Measurements from ENCODE around the gene CDK5RAP1.

The CDK5RAP1 gene

GRCh38 chr20:33349493-33349892, 51.8 kb downstream of the CDK5RAP1 start:
- no peak for TF ChIP-seq CTCF (IDR thresholded peaks at IDR 0.05; ENCODE audit: low read depth, low read length)
- DNase-seq (ENCODE audit: extremely low read depth, low read depth) = no peak

DNA sequence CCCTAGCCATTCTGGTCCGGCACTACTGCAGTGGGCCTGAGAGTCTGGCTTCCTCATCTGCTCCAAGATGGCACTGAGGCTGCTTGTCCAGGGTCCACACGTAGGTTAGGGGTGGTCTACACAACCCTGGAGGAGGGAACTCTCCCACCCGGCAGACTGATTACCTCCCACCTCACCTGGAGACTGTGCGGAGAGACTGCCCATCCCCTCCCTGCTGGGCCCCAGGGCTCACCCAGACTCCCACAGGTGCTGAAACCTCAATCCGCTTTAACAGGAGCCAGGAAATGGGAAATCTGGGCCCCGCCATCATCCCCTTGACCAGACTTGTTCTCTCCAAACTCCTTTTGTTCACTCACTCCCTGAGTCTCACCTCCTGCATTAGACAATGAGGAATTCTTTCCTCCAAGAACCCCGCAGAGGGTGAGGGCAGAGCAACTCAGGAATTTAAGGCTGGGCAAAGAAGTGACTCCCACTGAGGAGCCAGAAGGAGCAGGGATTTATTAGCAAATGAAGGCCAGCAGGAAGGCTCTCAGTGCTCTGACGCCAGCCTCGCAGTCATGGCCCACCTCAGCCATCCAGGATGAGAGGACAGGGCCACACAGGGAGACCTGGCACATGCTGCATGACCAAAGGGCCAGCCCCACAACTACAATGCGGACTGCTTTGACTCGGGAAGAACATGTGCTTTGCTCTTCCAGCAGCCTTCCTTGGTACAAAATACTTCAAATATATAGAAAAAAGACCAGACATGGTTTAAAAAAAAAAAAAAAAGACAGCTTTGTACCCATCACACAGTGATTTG, 53.0 kb downstream of the CDK5RAP1 start:
- no peak for TF ChIP-seq CTCF (IDR thresholded peaks at IDR 0.05; ENCODE audit: low read depth, low read length)
- DNase-seq (ENCODE audit: extremely low read depth, low read depth) = no peak

GRCh38 chr20:33345342-33345741, 56.0 kb downstream of the CDK5RAP1 start:
- TF ChIP-seq CTCF (IDR thresholded peaks at IDR 0.05; ENCODE audit: low read depth, low read length) = no peak
- DNase-seq (ENCODE audit: extremely low read depth, low read depth) = no peak

DNA sequence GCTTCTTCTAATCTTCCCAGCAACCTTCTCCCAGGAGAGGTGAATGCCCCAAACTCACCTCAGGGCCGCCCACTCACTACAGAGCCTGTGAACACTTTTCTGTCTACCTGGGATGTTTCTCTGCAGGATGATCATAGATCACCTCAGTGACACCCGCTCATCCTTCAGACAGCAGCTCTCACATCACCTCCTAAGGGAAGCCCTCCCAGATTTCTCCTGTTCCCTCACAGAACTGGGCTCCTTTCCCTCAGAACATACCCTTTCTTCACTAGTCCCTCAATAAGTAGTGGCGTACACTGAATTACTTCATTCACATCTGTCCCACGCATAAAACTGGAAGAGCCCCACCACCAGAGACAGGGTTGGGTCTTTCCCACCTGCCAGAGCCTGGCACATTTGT, 57.8 kb downstream of the CDK5RAP1 start:
- no peak for DNase-seq (ENCODE audit: extremely low read depth, low read depth)
- TF ChIP-seq CTCF (IDR thresholded peaks at IDR 0.05; ENCODE audit: low read depth, low read length) = no peak

DNA sequence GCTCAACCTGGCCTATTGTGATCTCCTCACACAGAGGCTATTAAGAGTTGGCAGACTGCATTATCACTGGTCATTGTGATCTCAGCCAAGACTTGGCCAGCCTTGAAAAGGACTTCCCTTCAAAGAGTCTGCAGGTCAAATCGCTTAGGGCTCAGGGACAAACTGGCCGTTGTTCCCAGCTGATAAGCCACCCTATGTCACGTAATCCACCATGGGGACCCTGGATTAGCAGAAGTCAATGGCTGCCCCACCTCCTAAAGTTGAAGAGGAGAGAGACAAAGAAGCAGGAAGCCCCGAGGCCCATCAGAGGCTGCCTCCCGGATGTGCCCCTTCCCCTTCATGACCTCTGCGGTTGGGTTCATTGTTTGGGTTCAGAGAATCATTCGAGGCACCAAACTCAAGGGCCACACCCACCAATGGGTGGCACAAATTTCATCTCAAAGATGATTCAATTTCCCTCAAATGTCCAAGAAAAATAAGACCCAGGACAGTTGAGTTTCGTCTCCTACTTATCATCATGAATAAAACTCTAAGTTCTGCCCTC, 61.7 kb downstream of the CDK5RAP1 start:
- DNase-seq (ENCODE audit: extremely low read depth, low read depth) = no peak

GRCh38 chr20:33338467-33339258, 62.7 kb downstream of the CDK5RAP1 start:
- DNase-seq (ENCODE audit: extremely low read depth, low read depth) = no peak
- no peak for TF ChIP-seq CTCF (IDR thresholded peaks at IDR 0.05; ENCODE audit: low read depth, low read length)

More for the DNA sequence above, 61.7 kb downstream of the CDK5RAP1 start:
- TF ChIP-seq CTCF (IDR thresholded peaks at IDR 0.05; ENCODE audit: low read depth, low read length) = no peak

Measured in AG09319 (cell line).